Activated T-helper 9 cell treated with anti-CD3 and anti-CD28 coated beads, Interleukin-2, amount 50 U/mL, for 16 hours (primary cell): ENCODE data around the gene UBL3.

Experiments
- DNase-seq: peaks from one replicate; pipeline ENCODE4 v3.0.0-alpha.2; 2020; ENCODE audit warnings: low read depth

UBL3 gene

DNA sequence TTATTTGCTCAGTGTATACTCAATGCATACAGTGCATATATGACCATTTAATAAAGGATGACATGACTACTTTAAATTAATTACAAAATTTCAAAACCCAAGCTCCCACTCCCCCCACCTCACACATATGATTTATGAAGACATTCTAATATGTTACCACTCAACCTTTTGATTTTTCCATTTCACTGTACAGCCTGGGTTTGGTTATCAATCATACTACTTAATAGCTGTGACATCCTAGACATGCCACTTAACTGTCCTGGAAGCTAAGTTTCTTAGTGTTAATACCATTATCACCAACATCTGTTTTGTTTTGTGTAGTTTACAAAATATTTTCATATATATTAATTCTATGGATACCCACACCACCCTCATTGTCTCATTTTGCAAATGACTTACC lies 42.2 kb downstream of the UBL3 start:
- no peak for DNase-seq

DNA sequence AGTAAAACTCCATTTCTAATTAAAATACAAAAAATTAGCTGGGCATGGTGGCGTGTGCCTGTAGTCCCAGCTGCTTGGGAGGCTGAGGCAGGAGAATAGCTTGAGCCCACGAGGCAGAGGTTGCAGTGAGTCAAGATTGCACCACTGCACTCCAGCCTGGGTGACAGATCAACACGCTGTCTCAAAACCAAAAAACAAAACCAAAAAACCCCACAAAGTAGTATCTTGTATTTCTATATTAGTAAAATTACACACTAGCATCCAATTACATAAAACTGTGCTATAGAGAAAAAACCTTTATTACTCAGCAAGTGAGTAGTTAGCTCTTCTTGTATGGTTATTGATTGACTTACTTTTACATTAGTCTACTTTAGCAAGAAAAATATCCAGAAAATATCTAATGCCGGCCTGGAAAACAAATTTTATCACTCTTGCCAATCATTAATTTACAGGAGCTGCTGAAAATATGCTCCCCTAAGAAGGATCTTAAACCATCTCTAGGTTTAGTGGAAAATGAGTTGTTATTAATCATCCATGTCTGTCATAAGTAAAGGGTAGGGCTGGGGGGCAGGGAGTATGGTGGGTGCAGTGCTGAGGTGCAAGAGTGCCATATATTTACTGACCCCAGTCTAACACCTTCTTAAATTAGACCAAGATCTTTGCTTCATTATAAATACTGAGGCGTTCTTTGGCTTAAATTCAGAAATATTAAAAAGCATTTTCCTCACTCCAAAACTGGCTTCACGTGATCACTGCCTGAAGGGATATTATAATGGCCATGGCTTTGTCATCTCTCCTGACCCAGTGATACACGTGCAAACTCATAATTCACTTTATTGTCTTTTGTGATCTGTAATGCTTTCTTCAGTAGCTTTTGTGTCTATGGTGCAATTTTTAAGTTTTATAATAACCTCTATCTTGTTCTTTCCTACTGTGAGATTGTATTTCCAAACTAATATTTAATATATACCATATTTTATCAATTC lies 44.1 kb downstream of the UBL3 start:
- no peak for DNase-seq

DNA sequence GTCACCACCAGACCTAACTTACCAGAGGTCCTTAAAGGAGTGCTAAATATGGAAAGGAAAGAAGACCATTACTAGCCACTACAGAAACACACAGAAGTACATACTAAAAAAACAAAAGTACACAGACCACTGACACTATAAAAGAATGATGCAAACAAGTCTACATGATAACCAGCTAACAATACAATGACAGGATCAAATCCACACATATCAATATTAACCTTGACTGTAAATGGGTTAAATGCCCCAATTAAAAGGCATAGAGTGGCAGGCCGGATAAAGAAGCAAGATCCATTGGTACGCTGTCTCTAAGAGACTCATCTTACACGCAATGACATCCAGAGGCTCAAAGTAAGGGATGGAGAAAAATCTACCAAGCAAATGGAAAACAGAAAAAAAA lies 47.2 kb downstream of the UBL3 start:
- DNase-seq: no peak

DNA sequence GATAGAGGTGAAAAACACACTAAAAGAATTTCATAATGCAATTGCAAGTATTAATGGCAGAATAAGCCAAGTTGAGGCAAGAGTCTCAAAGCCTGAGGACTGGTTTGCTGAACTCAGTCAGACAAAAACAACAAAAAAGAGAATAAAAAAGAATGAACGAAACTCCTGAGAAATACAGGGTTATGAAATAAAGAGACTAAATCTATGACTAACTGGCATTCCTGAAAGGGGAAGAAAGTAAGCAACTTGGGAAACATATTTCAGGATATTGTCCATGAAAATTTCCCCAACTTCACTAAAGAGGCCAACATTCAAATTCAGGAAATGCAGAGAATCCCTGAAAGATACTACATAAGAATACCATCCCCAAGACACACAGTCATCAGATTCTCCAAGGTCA lies 47.8 kb downstream of the UBL3 start:
- DNase-seq: no peak

DNA sequence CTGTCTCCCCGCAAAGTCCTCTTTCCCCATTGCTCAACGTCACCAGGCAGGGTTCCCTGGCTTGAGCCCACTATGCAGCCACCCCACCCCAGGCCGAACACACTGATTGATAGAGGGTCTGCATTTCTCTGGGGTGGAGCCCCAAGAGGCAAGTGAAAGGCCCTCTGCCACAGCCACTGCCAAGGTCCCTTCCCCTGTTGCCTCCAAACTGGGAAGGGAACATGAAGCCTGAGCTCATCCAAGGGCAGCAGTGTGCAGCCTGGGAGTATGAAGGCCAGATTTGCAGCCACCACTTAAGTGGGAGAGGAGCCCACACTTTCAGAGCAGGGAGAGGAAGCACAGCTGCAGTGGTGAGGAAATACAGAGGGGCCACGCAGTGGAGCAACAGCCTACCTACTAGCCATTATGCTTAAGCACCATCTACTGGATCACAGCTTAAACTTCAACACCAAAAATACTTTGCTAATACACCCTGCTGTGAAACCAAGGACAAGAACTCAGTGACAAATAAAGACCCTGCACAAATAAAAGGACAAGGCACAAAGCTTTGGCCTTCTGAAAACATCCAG lies 48.6 kb downstream of the UBL3 start:
- DNase-seq: no peak

DNA sequence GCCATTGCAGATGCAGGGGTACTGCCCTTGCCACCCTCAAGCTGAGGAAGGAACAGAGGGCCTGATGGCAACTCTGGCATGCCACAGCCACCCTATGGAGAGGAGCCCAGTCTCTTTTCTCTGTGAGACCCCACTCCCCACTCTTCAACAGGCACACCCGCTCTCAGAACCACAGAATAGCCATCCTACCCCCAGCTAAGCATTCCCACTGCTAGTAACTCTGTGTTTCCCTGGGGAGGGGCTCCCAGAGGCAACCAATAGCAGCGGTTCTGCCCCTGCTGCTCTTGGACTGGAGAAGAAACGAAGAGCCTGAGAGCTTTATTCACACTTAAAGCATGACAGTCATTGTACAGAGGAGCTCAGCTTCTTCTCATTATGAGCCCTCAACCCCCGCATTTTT lies 49.3 kb downstream of the UBL3 start:
- no peak for DNase-seq

DNA sequence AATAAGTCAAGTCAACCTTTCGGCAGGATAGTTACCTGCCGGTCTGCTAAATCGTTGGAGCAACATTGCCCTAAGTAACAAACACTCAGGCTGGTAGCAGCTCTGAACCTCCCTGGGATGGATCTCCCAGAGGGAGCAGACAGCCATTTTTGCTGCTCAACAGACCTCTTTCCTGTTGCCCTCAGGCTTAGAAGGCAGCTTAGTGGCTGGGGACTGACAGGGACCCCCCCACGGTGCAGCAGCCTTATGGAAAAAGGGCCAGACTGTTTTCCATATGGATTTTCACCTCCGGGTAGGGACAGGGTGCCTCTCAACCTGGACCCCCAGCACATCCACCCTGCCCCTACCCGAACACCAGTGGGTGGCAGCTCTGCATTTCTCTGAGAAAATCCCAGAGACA lies 49.7 kb downstream of the UBL3 start:
- no peak for DNase-seq

DNA sequence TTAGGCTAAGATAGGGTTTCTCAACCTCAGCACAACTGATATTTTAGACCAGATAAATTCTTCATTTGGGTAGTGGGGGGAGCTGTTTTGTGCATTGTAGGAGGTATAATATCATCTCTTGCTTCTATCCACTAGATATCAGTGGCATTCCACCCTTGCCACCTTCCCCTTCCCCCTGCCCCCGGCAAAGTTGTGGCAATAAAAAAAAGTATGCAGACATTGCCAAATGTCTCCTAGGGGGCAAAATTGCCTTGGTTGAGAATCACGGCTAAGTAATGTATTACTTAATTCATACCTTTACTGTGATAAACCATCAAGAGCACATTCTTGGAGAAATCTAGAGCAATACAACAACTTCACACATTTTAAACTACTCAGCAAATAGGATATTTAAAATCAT lies 51.4 kb downstream of the UBL3 start:
- no peak for DNase-seq

DNA sequence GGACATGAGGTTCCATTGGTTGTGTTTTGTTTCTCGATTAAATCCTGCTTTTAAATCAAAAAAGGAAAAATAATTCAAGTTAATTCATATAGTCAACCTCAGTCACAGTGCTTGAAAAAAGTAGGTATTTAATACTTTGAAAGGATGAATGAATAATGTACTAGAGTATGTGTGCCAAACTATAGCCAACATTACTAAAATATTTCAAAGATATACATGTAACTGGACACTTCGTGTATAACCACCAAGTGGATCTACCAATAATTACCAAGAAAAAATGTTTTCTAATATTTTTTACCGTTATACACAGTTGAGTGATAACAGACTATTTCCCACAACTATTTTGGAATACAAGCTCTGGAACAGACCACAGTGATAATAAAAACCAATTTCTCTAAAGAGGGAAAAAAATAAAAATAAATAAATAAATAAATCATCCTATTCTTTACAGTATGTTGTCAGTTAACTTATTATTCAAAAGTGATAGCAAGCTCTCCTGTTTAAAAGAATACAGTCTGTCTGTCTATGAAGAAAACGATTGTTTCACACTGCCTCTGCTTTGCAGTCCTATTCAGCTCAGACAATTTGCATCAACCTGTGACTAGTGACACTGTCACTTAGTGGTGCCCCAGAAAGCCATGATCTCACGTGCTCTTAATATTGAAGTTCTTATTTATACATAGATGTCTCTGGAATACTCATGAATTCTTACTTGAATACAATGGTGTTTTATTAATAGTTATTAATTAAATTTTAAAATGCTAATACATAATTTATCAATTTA lies 58.2 kb downstream of the UBL3 start:
- no peak for DNase-seq

DNA sequence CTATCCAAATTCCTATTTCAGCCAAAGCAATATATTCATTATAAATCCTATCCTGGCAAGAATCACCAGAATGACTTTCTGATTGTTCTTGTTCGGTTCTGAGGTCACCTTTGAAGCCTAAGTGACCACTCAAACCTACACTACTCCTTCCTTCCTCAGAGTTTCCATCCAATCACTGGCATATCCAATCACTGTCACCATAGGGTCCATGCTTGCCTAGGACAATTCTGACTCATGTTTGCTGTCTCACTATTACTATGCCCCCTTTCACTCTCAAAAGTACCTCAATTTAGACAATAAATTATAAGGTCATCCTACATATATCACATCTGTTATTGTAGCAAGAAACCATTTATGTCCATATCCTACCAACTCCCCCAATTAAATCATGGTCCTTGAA lies 58.9 kb downstream of the UBL3 start:
- DNase-seq: no peak

DNA sequence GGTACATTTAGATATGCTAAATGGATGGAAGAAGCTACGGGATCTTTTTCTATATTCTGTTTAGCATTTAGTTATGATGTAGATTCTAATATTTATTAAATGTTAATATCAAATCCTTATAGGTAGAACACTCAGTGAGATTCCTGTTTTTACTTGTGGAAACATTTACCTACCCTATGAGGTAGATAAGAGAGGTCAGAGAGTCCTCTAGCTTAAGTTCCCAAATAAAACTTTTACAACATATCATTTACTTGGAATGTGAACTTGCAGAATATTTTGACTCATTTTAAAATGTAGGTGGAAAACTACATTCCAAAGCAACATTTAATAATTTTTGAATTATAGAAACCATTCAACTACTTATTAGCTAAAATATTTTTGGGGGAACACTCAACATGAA lies 63.7 kb downstream of the UBL3 start:
- no peak for DNase-seq

DNA sequence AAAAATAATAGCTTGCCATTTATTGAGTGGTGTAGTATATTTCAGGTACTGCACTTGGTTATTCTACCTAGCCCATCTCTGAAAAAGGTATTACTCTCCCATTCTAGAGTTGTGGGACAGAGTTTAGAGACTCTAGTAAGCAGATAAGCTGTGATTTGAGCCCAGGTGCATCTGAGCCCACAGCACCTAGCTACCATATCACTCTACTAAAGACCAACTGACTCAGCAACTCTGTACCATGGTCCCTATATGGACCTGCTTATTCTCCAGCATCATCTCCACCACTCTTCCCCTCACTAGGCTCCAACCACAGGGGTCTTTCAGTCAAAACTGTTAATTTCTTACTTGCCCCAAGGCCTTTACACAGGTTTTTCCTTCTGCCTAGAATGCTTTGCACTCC lies 64.4 kb downstream of the UBL3 start:
- DNase-seq: no peak

DNA sequence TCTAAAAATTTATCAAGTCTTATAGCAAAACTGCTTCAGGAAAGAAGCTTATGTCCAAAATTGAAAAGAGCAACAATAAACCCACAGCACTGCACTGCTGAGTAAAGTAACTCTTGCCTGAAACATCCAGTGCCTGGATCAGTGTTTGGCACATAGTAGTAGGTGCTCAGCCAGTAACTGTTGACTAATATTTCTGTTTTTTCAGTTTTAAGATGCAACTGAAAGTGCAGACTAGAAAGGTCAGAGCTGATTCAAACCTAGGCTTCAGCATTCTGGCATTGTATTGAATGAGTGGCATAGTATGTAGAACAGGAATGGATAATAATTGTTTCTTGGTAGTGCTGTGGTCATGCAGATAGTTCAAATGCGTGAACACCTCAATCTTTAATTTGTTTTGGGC lies 67.6 kb downstream of the UBL3 start:
- no peak for DNase-seq

DNA sequence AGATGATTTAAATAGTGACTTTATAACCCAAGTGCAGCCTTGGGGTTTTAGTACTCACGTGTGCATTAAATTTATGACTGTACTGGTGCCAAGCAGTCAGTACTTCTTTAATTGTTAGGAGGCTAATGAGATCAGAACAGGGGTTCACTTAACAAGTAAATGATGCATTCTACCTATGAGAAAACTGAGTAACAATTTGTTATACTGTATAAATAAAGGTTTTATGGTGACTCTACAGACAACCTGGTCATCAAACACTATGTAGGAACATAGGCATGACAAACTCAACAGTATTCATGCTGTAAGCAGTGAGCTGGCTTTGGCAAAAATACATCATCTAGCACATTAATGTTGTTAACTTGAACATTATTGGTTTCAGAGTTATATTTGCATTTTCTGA lies 75.6 kb downstream of the UBL3 start:
- DNase-seq: no peak

DNA sequence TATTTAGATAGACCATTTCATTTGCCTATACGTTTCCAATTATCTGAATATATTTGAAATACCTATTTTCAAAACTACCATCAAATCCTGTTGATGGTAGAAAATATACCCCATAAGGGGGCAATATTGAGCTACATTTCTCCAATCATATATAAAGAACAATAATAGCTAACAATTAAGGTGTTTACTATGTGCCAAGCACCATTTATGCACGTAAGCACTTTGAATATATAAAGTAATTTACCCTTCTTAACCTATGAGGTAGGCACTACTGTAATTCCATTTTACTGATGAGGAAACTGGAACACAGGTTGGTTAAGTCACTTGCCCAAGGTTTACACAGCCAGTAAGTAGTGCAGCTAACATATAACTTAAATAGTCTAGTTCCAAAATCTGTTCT lies 79.2 kb downstream of the UBL3 start:
- no peak for DNase-seq

DNA sequence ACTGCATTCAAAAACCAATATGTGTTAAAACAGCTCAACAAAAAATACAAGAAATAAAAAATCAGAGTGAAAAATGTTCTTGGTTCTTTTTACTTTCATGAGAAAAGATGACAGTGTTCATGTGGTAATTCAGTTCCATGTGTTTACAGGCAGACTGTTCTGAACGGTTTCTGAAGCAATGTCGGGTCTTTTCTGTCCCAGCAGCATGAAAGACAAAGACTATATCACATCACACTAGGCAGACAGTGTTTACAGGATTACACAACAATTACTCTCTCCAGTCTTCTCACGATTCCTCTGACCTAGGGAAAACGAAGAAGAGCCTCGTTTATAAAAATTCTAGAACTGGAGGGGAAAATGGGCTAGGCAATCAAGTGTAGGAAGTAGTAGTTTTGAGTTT lies 83.4 kb downstream of the UBL3 start:
- no peak for DNase-seq

DNA sequence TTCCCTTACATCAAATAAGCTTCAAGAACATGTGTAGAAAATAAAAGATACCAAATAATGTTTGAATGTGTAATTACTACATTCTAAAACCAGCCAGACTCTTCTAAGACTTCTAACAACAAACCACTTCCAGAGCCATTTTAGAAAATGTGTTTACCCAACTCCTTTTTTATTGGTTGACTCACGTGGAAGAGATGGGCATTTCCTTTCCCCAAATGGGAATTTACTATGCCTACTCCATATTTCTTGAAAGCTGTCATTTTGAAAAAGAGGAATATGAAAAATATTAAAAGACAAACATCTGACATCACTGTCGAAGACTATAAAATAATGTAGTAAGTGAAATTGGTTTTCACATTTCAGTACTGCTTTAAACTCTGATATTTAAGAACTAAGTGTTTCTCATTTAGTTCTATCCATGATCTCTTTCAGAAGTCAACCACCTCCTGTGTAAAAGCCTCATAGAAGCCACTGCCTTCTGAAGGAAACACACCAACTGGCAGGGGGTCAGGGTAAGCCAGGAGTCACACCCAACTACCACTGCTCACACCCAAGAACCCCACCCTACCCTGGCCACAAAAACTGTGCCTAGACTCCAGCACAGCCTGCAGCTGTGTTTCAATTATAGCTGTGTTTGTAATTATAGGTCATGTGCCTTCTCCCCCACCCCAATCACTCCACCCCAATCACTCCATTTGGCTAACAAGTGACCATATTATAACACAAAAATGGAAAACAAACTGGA lies 86.8 kb downstream of the UBL3 start:
- DNase-seq: no peak

DNA sequence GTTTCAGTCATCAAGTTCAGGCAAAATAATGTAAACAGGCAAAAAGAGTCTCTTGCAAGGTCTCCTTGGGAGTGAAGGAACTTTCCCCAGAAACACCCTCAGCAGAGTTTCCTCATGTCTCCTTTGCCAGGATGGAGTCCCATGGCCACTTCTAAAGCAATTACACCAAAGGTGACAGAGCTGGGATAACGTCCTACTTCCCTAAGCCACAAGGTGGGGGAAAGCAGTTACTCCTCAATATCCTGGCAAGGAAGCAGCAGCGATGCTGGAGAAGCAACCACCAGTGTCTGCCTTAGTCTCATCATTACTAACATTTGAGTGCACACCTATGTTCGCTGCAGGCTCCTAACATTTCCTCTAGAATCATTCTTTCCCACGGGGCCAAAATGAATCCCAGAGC lies 88.6 kb downstream of the UBL3 start:
- DNase-seq: no peak

DNA sequence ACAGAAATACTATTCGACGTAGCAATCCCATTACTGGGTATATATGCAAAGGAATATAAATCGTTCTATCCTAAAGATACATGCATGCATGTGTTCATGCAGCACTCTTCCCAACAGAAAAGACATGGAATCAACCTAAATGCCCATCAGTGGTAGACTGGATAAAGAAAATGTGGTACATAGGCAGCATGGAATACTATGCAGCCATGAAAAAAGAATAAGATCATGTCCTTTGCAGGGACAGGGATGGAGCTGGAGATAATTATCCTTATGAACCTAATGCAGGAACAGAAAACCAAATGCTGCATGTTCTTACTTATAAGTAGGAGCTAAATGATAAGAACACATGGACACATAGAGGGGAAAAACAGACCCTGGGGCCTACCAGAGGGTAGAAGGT lies 89.3 kb downstream of the UBL3 start:
- no peak for DNase-seq

DNA sequence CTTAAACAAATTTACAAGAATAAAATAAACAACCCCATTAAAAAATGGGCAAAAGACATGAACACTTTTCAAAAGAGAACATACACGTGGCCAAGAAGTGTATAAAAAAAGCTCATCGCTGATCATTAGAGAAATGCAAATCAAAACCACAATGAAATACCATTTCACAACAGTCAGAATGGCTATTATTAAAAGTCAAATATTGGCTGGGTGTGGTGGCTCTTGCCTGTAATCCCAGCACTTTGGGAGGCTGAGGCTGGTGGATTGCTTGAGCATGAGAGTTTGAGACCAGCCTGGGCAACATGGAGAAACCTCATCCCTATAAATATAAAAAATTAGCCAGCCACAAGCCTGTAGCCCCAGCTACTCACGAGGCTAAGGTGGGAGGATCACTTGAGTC lies 89.9 kb downstream of the UBL3 start:
- DNase-seq: no peak

DNA sequence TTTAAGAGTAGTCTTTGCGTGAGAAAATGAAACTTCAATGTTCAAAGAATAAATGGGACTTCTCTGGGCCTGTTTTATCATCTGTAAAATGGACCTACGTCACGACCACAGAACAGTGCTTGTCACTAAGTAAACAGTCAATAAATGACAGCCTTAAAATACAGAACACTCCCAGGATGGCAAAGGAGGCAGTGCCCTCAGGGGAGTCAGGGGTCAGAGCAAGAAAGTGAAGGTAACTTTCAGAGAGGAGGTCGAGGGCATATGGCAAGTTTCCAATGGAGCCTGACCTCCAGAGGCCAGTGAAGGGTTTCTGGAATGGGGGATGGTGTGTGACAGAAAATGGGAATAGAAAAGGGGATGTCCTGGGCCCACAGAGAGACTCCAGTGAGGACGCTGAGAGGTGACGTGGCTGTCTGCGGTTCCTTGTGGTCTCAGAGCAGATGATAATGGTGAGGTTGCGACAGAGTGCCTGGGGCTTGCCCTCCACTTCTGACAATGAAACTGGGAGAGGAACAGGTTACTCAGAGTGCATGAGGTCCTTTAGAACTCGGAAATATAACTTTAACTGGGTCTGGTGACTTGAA lies 91.8 kb downstream of the UBL3 start:
- DNase-seq: peak; percentile 52

DNA sequence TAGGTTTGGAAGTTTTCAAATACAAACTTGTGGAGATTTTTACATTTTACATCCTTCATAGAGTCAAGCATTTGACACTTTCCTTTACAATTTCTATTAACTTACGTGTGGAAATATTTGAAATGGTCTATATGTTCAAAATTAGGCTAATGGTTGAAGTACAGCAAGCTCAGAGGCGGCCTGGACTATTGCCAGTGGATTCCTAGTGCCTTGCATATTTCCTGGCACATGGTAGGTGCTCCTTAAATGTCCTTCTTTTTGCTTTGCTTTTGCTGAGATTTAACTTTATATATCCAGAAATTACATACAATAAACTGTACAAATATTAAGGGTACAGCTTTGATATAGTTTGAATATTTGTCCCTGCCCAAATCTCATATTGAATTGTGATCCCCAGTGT lies 93.9 kb downstream of the UBL3 start:
- DNase-seq: no peak
